ENCODE measurements around the gene COL4A3. TPM values are rescaled to one million over a fixed set of nuclear protein-coding genes. Genes with fewer than 3 reads are reported as not detected.

The COL4A3 gene
- total RNA-seq, 2 donors from 2014 or later: 1.6 to 16.5 TPM

DNA sequence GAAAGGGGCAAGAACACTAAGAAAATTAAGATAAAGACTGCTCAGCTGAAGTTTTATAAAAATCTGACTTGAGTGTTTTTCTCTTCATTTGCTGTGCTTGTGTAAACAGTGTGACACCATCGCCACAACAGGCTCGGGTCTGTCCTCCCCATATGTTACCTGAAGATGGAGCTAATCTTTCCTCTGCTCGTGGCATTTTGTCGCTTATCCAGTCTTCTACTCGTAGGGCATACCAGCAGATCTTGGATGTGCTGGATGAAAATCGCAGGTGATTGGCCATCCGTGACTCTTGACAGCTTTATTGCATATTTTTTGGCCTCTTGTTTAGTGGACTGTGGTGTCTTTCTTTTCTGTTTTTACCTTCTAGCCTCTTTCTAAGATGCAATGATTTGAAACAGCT is 182.7 kb downstream of the COL4A3 start:
- intact Hi-C loops (cut with DNase I): no loop called here
- 86 to 90% methylated on average over 7 of the region's 7 CpGs for WGBS, 2 donors
- no peak overlapping the region for H3K27ac ChIP-seq
- no peaks in the 10 kb centered on the region for H3K27me3 ChIP-seq
- no peaks in the 10 kb centered on the region for H3K9me3 ChIP-seq
- ATAC-seq (no peak), DNase-seq (no peak)
- H3K36me3 ChIP-seq (replicated peaks in 1 of 2; ENCODE audit: insufficient read depth in 1 of 2, low read depth in 2 of 2): peaks cover 0 to 7% of the 10 kb centered on the region in 2 donors
- peaks cover 11% of the 10 kb centered on the region for H3K4me1 ChIP-seq
- TF ChIP-seq, protein P1, sequence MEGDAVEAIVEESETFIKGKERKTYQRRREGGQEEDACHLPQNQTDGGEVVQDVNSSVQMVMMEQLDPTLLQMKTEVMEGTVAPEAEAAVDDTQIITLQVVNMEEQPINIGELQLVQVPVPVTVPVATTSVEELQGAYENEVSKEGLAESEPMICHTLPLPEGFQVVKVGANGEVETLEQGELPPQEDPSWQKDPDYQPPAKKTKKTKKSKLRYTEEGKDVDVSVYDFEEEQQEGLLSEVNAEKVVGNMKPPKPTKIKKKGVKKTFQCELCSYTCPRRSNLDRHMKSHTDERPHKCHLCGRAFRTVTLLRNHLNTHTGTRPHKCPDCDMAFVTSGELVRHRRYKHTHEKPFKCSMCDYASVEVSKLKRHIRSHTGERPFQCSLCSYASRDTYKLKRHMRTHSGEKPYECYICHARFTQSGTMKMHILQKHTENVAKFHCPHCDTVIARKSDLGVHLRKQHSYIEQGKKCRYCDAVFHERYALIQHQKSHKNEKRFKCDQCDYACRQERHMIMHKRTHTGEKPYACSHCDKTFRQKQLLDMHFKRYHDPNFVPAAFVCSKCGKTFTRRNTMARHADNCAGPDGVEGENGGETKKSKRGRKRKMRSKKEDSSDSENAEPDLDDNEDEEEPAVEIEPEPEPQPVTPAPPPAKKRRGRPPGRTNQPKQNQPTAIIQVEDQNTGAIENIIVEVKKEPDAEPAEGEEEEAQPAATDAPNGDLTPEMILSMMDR (IDR thresholded peaks at IDR 0.05): no peak
- no peak for TF ChIP-seq POLR2A (IDR thresholded peaks at IDR 0.05)
- H3K4me3 ChIP-seq: no peak overlapping the region

DNA sequence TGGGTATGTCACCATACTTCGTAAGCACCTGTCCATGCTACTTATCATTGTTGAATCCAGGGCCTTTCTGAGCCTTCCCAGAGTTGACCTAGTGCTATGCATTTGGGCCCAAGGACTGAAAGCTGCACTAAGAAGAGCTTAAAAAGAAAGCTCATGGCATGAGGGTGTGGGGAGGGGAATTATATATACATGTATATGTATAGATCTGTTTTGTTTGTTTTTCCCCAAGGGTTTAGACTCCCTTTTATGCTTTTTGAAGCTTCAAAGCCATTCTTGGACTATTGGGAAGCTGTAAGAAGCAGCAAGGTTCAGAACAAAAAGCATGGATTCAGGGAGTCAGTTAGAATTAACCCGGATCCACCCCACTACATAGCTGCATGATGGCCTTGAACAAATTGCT is 183.9 kb downstream of the COL4A3 start:
- ATAC-seq: no peak
- 90 to 98% methylated on average over 2 of the region's 2 CpGs for WGBS, 2 donors
- no peak for DNase-seq
- Histone ChIP-seq H3K9me3 (no peaks in the 10 kb centered on the region), H3K4me1 (peaks cover 11% of the 10 kb centered on the region), H3K36me3 (replicated peaks in 1 of 2; ENCODE audit: insufficient read depth in 1 of 2, low read depth in 2 of 2) (peaks cover 0 to 3% of the 10 kb centered on the region in 2 donors), H3K4me3 (no peak overlapping the region), H3K27me3 (no peaks in the 10 kb centered on the region), H3K27ac (no peak overlapping the region)
- intact Hi-C loops (cut with DNase I): no loop called here
- TF ChIP-seq POLR2A (IDR thresholded peaks at IDR 0.05): no peak
- TF ChIP-seq, protein P1 (IDR thresholded peaks at IDR 0.05): no peak

DNA sequence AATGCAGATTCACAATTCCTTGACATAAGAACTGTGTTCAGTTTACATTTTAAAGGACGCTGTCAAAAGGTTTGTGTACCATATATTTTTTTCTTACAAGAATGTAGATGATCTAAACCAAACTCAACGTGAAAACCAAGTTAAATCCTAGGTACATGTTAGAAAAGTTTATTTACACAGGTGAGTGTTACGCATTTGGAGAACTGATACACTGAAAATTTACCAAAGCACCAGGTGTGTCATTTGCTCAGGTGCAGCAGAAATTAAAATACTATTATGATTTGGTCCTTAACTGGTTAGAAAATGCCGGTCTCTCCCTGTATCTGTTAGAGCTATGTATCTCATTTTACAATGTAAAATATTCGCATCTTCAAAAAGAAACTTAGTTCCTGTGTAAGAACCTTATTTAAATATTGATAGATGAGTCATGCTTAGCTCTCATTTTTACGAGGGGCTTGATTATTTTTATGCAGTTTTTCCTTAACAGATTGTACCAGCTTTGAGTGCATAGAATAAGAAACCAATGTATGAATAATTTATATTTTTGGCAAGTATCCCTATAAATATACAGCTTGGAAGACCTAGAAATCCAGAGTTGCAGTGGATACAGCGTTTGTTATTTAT is 185.7 kb downstream of the COL4A3 start:
- WGBS, 2 donors: 50 to 53% methylated on average over 7 of the region's 7 CpGs
- peak overlapping the region in 1 of 4 donors; percentile 46 for H3K27ac ChIP-seq

DNA sequence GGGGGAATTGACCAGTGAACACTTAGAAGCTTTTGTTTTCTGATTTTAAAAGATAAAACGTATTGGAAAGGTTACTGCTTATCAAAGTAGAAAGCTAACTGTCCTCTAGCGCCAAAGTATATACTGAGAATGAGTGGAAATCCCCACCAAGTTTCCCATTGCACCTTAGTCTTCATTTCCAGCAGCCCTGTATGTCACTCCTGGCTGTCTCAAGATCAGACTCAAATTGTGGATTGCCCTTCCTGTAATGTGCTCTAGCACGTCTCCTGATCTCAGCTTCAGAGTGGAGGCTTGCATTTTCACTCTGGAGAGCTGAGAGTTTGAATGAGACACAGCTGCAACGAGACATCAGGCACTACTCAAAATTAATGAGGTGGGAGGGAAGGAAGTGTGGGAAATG is 187.2 kb downstream of the COL4A3 start:
- Histone ChIP-seq H3K27ac (no peak overlapping the region), H3K4me3 (no peak overlapping the region), H3K36me3 (replicated peaks in 1 of 2; ENCODE audit: insufficient read depth in 1 of 2, low read depth in 2 of 2) (peaks cover 0 to 11% of the 10 kb centered on the region in 2 donors), H3K27me3 (no peaks in the 10 kb centered on the region), H3K9me3 (no peaks in the 10 kb centered on the region), H3K4me1 (peaks cover 11% of the 10 kb centered on the region)
- WGBS, 2 donors: 36 to 62% methylated on average over 4 of the region's 4 CpGs
- intact Hi-C loops (cut with DNase I): no loop called here
- no peak for TF ChIP-seq POLR2A (IDR thresholded peaks at IDR 0.05)
- TF ChIP-seq, protein P1 (IDR thresholded peaks at IDR 0.05): no peak
- DNase-seq (no peak), ATAC-seq (no peak)

More for the DNA sequence above, 185.7 kb downstream of the COL4A3 start:
- Histone ChIP-seq H3K4me3 (no peak overlapping the region), H3K9me3 (no peaks in the 10 kb centered on the region), H3K27me3 (no peaks in the 10 kb centered on the region), H3K36me3 (replicated peaks in 1 of 2; ENCODE audit: insufficient read depth in 1 of 2, low read depth in 2 of 2) (peaks cover 0 to 3% of the 10 kb centered on the region in 2 donors), H3K4me1 (peaks cover 11% of the 10 kb centered on the region)
- no peak for DNase-seq
- TF ChIP-seq POLR2A (IDR thresholded peaks at IDR 0.05): no peak
- TF ChIP-seq, protein P1 (IDR thresholded peaks at IDR 0.05): no peak
- ATAC-seq: no peak
- intact Hi-C loops (cut with DNase I): no loop called here

DNA sequence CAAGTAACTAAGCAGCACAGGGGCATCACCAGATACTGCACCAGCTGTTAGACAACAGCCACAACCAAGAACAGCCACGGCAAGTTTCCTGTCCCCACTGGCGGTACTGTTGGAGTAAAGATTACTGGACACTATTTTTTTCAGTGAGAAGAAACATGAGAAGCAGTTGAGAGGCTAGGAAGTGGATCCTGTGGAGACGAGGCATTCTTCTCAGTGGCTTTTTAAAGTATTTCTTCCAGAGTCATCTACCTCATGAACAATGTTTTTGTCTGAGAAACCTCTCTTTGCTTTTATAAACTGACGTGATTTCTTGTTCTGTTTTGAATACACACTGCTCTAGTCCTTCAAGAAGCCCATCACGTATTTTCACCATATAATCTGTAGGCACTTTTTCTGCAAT is 195.9 kb downstream of the COL4A3 start:
- intact Hi-C loops (cut with DNase I): no loop called here
- 82 to 84% methylated on average over 5 of the region's 5 CpGs for WGBS, 2 donors
- Histone ChIP-seq H3K9me3 (no peaks in the 10 kb centered on the region), H3K27ac (no peak overlapping the region), H3K27me3 (no peaks in the 10 kb centered on the region), H3K4me1 (no peaks in the 10 kb centered on the region), H3K4me3 (no peak overlapping the region), H3K36me3 (replicated peaks in 1 of 2; ENCODE audit: insufficient read depth in 1 of 2, low read depth in 2 of 2) (peaks cover 0 to 23% of the 10 kb centered on the region in 2 donors)
- DNase-seq: no peak
- ATAC-seq: no peak
- TF ChIP-seq, protein P1 (IDR thresholded peaks at IDR 0.05): no peak
- no peak for TF ChIP-seq POLR2A (IDR thresholded peaks at IDR 0.05)
